ENCODE data around the gene MARCOL.
"Not testable (repeated sequence)": the region's sequence is repeated elsewhere in the genome, so short reads cannot be mapped to it uniquely, and the experiment has no call there.

The MARCOL gene

GRCh38 chr5:148268566-148268965 is 30.2 kb downstream of the MARCOL start, which contains the start of gene SPINK13:
Gene SPINK13, plus strand, starts transcription at chr5:148268794. Its CDS starts 1,279 bp downstream, at chr5:148270073.
- DNase-seq: no peak

- not testable (repeated sequence) for DNase-seq
Observed at GRCh38 chr5:148275129-148275528, 36.8 kb downstream of the MARCOL start.

GRCh38 chr5:148280893-148281292 is 42.6 kb downstream of the MARCOL start:
- DNase-seq: not testable (repeated sequence)

- DNase-seq: not testable (repeated sequence)
Observed at GRCh38 chr5:148281336-148281735, 43.0 kb downstream of the MARCOL start.

- DNase-seq: no peak
Observed at GRCh38 chr5:148290271-148291195, 52.2 kb downstream of the MARCOL start.
